Neutrophil (primary cell): ENCODE data around the gene FLRT2.

Experiments used
- H3K27ac ChIP-seq: fragments of 200-600 bp; sonication (generic); 2 replicates; pipeline ENCODE4 v1.5.1; 2016; ENCODE audit warnings: mild to moderate bottlenecking, moderate library complexity
- H3K27me3 ChIP-seq: fragments of 200-600 bp; sonication (generic); 2 replicates; pipeline ENCODE4 v1.6.0; 2016; ENCODE audit warnings: mild to moderate bottlenecking
- H3K36me3 ChIP-seq: fragments of 200-600 bp; sonication (generic); 2 replicates; pipeline ENCODE4 v1.5.1; 2017
- H3K4me1 ChIP-seq, 2 experiments: fragments of 200-600 bp in 1 of 2; sonication (generic) in 1 of 2; 1 replicate in 1 of 2; 2 replicates in 1 of 2; pipeline versions ENCODE4 v1.5.1 to v1.6.1; 2013 to 2016; ENCODE audit warnings: low read depth in 1 of 2, low read length in 1 of 2, mild to moderate bottlenecking in 1 of 2, moderate library complexity in 1 of 2; ENCODE audit not compliant: control insufficient read depth in 1 of 2, insufficient read depth in 1 of 2
- H3K4me3 ChIP-seq, 2 experiments: fragments of 200-600 bp in 1 of 2; sonication (generic) in 1 of 2; 1 replicate in 1 of 2; 2 replicates in 1 of 2; pipeline ENCODE4 v1.5.1; 2013 to 2016; ENCODE audit warnings: low read depth in 1 of 2, low read length in 1 of 2, mild to moderate bottlenecking in 1 of 2, moderate library complexity in 1 of 2
- H3K9me3 ChIP-seq: fragments of 200-600 bp; sonication (generic); 2 replicates; pipeline ENCODE4 v1.5.1; 2016
- TF ChIP-seq, protein P1 (sequence below): fragments of 200-600 bp; sonication (generic); IDR thresholded peaks from 2 replicates; pipeline ENCODE4 v1.5.1; 2016; ENCODE audit warnings: antibody characterized with exemption

The FLRT2 gene

DNA sequence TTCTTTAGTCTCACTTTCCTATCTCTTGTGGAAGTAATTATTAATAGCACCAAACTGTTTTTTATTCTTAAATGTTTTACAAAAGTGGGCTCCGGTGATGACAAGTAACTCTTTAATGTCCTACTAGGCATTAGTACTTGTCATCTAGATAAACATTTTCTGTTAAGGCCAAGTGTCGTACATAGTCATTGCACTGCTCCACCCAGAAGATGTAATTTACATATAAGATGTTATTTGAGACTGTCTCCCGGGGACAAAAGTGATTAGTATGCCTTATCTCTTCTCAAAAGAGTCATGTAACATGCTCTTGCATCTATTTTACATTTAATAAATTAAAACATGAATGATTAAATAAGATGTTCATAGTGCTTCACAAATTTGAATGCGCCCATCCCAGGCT lies 88.4 kb downstream of the FLRT2 start:
- TF ChIP-seq, protein P1, sequence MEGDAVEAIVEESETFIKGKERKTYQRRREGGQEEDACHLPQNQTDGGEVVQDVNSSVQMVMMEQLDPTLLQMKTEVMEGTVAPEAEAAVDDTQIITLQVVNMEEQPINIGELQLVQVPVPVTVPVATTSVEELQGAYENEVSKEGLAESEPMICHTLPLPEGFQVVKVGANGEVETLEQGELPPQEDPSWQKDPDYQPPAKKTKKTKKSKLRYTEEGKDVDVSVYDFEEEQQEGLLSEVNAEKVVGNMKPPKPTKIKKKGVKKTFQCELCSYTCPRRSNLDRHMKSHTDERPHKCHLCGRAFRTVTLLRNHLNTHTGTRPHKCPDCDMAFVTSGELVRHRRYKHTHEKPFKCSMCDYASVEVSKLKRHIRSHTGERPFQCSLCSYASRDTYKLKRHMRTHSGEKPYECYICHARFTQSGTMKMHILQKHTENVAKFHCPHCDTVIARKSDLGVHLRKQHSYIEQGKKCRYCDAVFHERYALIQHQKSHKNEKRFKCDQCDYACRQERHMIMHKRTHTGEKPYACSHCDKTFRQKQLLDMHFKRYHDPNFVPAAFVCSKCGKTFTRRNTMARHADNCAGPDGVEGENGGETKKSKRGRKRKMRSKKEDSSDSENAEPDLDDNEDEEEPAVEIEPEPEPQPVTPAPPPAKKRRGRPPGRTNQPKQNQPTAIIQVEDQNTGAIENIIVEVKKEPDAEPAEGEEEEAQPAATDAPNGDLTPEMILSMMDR, result no peak
- Histone ChIP-seq H3K27ac (no peak overlapping the region), H3K4me3 (no peak overlapping the region), H3K4me1 (peaks cover 3 to 6% of the 10 kb centered on the region in 2 experiments), H3K9me3 (no peaks in the 10 kb centered on the region), H3K36me3 (no peaks in the 10 kb centered on the region), H3K27me3 (no peaks in the 10 kb centered on the region)

DNA sequence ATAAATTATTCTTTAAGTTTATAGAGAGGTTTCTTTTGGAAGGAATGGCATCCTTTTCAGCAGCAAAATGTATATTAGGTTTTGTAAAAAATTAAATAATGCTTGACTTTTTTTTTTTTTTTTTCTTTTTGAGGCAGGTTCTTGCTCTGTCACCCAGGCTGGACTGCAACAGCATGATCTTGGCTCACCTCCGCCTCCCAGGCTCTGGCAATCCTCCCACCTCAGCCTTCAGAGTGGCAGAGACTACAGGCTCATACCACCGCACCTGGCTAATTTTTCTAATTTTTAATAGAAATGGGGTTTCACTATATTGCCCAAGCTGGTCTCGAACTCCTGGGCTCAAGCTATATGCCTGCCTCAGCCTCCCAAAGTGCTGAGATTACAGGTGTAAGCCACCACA lies 89.0 kb downstream of the FLRT2 start:
- H3K4me1 ChIP-seq, result peaks cover 3 to 6% of the 10 kb centered on the region in 2 experiments
- peaks cover 4% of the 10 kb centered on the region for H3K27me3 ChIP-seq
- TF ChIP-seq, protein P1, result no peak
- no peak overlapping the region for H3K4me3 ChIP-seq
- H3K36me3 ChIP-seq, result no peaks in the 10 kb centered on the region
- no peak overlapping the region for H3K27ac ChIP-seq
- no peaks in the 10 kb centered on the region for H3K9me3 ChIP-seq

DNA sequence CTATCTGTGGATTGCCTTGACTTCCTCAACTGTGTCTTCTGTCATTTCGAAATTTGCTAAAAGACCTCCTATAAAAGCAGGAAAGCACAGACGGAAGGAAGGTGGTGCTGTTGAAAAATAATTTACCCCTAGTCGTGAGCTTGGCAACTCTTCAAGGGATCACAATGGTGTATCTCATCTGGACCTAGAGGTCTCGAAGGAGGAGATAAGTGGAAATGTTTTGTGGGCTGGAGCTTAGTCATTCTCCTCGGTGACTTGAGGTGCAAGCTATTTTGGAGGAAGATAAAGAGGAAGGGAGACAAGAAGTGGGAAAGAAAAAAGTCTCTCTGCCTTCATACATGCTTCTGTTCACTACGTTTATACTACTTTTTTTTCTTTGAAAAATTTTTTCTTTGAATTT lies 89.9 kb downstream of the FLRT2 start:
- Histone ChIP-seq H3K9me3 (no peaks in the 10 kb centered on the region), H3K4me3 (no peak overlapping the region)
- TF ChIP-seq, protein P1, result no peak

DNA sequence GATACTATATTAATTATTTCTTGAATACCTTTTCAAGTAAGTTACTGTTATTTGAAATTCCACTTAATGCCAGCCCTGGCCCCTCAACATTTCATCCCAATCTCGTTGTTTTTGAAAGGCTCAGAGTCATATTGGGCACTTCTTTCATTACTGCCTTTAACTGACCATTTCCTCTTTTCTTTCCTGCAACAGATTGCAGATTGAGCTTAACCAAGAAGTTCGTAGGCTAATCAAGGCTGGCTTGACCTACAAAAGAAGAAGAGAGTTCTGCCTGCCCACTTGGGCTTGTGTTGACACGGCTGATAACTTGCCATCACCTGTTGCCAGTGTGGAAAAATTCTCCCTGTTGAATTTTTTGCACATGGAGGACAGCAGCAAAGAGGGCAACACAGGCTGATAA lies 91.0 kb downstream of the FLRT2 start:
- Histone ChIP-seq H3K36me3 (no peaks in the 10 kb centered on the region), H3K9me3 (no peaks in the 10 kb centered on the region), H3K27me3 (peaks cover 11% of the 10 kb centered on the region), H3K4me1 (peaks cover 3 to 6% of the 10 kb centered on the region in 2 experiments), H3K4me3 (no peak overlapping the region), H3K27ac (no peak overlapping the region)
- TF ChIP-seq, protein P1, result no peak

More for the DNA sequence above, 89.9 kb downstream of the FLRT2 start:
- H3K4me1 ChIP-seq, result peaks cover 3 to 6% of the 10 kb centered on the region in 2 experiments
- H3K27me3 ChIP-seq, result peaks cover 10% of the 10 kb centered on the region
- no peak overlapping the region for H3K27ac ChIP-seq
- no peaks in the 10 kb centered on the region for H3K36me3 ChIP-seq

DNA sequence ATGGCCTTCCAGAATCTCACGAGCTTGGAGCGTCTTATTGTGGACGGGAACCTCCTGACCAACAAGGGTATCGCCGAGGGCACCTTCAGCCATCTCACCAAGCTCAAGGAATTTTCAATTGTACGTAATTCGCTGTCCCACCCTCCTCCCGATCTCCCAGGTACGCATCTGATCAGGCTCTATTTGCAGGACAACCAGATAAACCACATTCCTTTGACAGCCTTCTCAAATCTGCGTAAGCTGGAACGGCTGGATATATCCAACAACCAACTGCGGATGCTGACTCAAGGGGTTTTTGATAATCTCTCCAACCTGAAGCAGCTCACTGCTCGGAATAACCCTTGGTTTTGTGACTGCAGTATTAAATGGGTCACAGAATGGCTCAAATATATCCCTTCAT lies 92.2 kb downstream of the FLRT2 start:
- H3K4me1 ChIP-seq, result peaks cover 3 to 6% of the 10 kb centered on the region in 2 experiments
- no peak overlapping the region for H3K4me3 ChIP-seq
- H3K9me3 ChIP-seq, result no peaks in the 10 kb centered on the region
- H3K36me3 ChIP-seq, result no peaks in the 10 kb centered on the region
- H3K27ac ChIP-seq, result no peak overlapping the region
- peaks cover 11% of the 10 kb centered on the region for H3K27me3 ChIP-seq
- TF ChIP-seq, protein P1, result no peak
